Ishikawa (cell line): ENCODE data around the gene ANO4.

Experiments
- CEBPB ChIP-seq: IDR thresholded peaks from 2 replicates; pipeline ENCODE4 v1.6.1; 2012
- CREB1 ChIP-seq: IDR thresholded peaks from 2 replicates; pipeline ENCODE4 v1.6.1; 2012; ENCODE audit warnings: low read depth
- EP300 ChIP-seq: IDR thresholded peaks from 2 replicates; pipeline ENCODE4 v1.6.1; 2012; ENCODE audit warnings: borderline replicate concordance
- FOXM1 ChIP-seq: IDR thresholded peaks from 2 replicates; pipeline ENCODE4 v1.6.1; 2012; ENCODE audit warnings: low read depth, borderline replicate concordance
- TF ChIP-seq, protein P1 (sequence below): IDR thresholded peaks from 2 replicates; pipeline ENCODE4 v1.6.1; 2012; ENCODE audit warnings: low read depth, mild to moderate bottlenecking
- TF ChIP-seq, protein P2 (sequence below): IDR thresholded peaks from 2 replicates; pipeline ENCODE4 v1.6.1; 2012

DNA sequence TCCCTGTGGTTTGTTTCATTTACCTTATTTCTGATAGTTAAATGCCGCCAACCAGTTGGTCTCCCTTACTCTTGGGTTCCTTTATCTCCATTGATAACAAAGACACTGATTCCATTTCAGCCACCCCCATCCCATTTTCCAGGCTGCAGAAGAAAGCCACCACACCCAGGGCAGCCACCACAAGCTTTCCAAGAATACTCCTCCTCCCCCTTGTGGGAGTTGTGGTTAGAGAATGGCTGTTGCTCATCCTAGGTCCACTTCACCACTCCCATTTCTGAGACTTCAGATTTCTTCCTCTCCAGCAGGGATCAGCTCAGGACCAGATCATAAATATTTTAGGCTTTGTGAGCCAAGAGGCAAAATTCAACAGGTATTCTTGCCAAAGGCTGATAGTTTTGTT is 73.9 kb downstream of the ANO4 start:
- TF ChIP-seq CREB1: no peak
- no peak for TF ChIP-seq FOXM1
- TF ChIP-seq EP300: no peak
- TF ChIP-seq, protein P1, sequence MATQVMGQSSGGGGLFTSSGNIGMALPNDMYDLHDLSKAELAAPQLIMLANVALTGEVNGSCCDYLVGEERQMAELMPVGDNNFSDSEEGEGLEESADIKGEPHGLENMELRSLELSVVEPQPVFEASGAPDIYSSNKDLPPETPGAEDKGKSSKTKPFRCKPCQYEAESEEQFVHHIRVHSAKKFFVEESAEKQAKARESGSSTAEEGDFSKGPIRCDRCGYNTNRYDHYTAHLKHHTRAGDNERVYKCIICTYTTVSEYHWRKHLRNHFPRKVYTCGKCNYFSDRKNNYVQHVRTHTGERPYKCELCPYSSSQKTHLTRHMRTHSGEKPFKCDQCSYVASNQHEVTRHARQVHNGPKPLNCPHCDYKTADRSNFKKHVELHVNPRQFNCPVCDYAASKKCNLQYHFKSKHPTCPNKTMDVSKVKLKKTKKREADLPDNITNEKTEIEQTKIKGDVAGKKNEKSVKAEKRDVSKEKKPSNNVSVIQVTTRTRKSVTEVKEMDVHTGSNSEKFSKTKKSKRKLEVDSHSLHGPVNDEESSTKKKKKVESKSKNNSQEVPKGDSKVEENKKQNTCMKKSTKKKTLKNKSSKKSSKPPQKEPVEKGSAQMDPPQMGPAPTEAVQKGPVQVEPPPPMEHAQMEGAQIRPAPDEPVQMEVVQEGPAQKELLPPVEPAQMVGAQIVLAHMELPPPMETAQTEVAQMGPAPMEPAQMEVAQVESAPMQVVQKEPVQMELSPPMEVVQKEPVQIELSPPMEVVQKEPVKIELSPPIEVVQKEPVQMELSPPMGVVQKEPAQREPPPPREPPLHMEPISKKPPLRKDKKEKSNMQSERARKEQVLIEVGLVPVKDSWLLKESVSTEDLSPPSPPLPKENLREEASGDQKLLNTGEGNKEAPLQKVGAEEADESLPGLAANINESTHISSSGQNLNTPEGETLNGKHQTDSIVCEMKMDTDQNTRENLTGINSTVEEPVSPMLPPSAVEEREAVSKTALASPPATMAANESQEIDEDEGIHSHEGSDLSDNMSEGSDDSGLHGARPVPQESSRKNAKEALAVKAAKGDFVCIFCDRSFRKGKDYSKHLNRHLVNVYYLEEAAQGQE: no peak
- TF ChIP-seq CEBPB: no peak
- TF ChIP-seq, protein P2, sequence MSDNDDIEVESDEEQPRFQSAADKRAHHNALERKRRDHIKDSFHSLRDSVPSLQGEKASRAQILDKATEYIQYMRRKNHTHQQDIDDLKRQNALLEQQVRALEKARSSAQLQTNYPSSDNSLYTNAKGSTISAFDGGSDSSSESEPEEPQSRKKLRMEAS: no peak
